Erythroblast (primary cell): ENCODE data around the gene ZP2.

ENCODE experiments used
- GATA1 ChIP-seq: IDR thresholded peaks from 2 replicates; pipeline ENCODE4 v1.6.1; 2011; ENCODE audit warnings: low read depth, mild to moderate bottlenecking, control low read depth, low read length, moderate library complexity
- POLR2A ChIP-seq: IDR thresholded peaks from 2 replicates; pipeline ENCODE4 v1.6.1; 2011; ENCODE audit warnings: mild to moderate bottlenecking, low read length

DNA sequence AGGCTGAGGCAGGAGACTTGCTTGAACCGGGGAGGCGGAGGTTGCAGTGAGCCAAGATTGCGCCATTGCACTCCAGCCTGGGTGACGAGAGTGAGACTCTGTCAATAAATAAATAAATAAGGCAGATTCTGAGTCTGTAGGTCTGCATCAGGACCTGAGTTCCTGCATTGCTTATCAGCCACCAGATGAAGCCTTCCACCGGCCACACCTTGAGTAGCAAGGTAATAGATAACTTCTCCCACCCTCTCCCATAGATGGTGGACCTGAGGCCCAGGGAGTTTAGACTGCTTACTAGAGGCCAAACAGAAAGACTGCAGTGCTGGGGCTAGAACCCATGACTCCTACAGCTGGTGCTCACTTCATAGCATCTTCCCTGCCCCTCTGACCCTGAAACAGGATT is 22.1 kb downstream of the ZP2 start:
- TF ChIP-seq POLR2A (no peak), GATA1 (no peak)
